ENCODE measurements around the gene EVA1C.
"Not testable (repeated sequence)": the region's sequence is repeated elsewhere in the genome, so short reads cannot be mapped to it uniquely, and the experiment has no call there.

Gene EVA1C

DNA sequence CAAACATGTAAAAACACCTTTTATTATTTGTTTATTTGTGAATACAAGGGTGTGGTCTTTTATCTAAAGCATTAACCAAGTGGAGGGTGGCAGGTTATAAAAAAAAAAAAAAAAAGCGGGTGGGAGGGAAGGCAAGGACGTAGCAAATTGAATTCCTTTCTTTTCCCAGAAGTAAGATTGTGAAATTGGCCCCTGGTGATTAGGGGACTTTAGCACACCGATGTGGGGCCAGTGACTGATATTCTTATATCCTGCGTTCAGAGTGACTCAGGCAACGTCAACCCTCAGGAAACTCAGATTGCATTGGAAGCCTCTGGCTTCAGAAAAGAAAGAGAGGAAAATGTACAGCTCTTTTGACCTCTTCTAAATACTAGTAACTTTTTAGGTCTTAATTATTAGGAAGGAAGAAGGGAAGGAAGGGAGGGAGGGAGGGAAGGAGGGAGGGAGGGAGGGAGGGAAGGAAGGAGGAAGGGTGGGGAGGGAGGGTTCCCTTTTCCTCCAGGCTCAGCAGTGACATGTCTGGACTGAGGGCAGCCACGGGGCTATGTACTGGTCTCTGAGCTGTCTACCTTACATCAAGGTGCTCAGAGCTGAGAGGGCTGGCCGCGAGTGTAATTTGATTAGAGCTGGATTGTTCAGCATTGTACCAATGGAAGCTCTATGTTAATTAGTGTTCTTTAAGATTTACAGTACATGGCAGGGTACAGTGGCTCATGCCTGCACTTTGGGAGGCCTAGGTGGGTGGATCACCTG lies 30.2 kb downstream of the EVA1C start:
- Histone ChIP-seq H3K36me3 (ENCODE audit: control insufficient read depth, insufficient read depth, low read length) (no peaks in the 10 kb centered on the region), H3K27me3 (ENCODE audit: control insufficient read depth, insufficient read depth, low read length, poor library complexity, severe bottlenecking) (no peaks in the 10 kb centered on the region), H3K4me1 (ENCODE audit: control insufficient read depth, insufficient read depth, low read length) (no peaks in the 10 kb centered on the region), H3K9me3 (ENCODE audit: control insufficient read depth, low read length) (no peaks in the 10 kb centered on the region), H3K4me3 (ENCODE audit: insufficient read depth, low read depth, low read length) (no peak overlapping the region), H3K27ac (ENCODE audit: insufficient read depth, low read depth, low read length, poor library complexity, severe bottlenecking) (no peak overlapping the region)
- WGBS, 2 experiments = 92 to 93% methylated on average over 8 of the region's 8 CpGs

- H3K27me3 ChIP-seq (ENCODE audit: control insufficient read depth, insufficient read depth, low read length, poor library complexity, severe bottlenecking) = no peaks in the 10 kb centered on the region
- H3K27ac ChIP-seq (ENCODE audit: insufficient read depth, low read depth, low read length, poor library complexity, severe bottlenecking) = no peak overlapping the region
- H3K4me1 ChIP-seq (ENCODE audit: control insufficient read depth, insufficient read depth, low read length) = no peaks in the 10 kb centered on the region
- H3K9me3 ChIP-seq (ENCODE audit: control insufficient read depth, low read length) = no peaks in the 10 kb centered on the region
- H3K36me3 ChIP-seq (ENCODE audit: control insufficient read depth, insufficient read depth, low read length) = no peaks in the 10 kb centered on the region
- no peak overlapping the region for H3K4me3 ChIP-seq (ENCODE audit: insufficient read depth, low read depth, low read length)
- 96 to 97% methylated on average over 6 of the region's 6 CpGs for WGBS, 2 experiments
Measured at GRCh38 chr21:32445101-32445500, 32.6 kb downstream of the EVA1C start.

DNA sequence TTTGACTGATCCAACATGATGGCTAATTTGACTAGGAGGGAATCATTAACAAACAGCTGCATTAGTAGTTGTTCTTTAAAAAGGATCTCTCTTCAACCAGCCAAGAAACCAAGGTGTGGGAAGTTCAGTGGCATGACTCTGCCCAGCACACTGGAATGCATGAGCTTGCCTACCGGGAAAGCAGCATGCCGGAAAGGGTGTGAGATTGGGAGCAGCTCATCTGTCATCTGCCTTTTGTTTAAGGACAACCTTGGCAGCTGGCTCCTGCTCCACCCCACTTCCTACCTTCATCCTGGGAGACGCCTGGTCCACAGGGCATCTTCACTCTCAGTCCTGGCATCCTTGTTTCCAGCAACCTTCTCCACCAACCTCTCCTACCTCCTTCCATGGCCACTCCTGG lies 33.9 kb downstream of the EVA1C start:
- H3K27ac ChIP-seq (ENCODE audit: insufficient read depth, low read depth, low read length, poor library complexity, severe bottlenecking); H3K27me3 ChIP-seq (ENCODE audit: control insufficient read depth, insufficient read depth, low read length, poor library complexity, severe bottlenecking); H3K9me3 ChIP-seq (ENCODE audit: control insufficient read depth, low read length); H3K4me3 ChIP-seq (ENCODE audit: insufficient read depth, low read depth, low read length); H3K4me1 ChIP-seq (ENCODE audit: control insufficient read depth, insufficient read depth, low read length); H3K36me3 ChIP-seq (ENCODE audit: control insufficient read depth, insufficient read depth, low read length): not testable (repeated sequence)
- 87 to 92% methylated on average over 3 of the region's 3 CpGs for WGBS, 2 experiments

- Histone ChIP-seq H3K9me3 (ENCODE audit: control insufficient read depth, low read length) (no peaks in the 10 kb centered on the region), H3K4me1 (ENCODE audit: control insufficient read depth, insufficient read depth, low read length) (no peaks in the 10 kb centered on the region), H3K27me3 (ENCODE audit: control insufficient read depth, insufficient read depth, low read length, poor library complexity, severe bottlenecking) (no peaks in the 10 kb centered on the region), H3K36me3 (ENCODE audit: control insufficient read depth, insufficient read depth, low read length) (no peaks in the 10 kb centered on the region), H3K4me3 (ENCODE audit: insufficient read depth, low read depth, low read length) (no peak overlapping the region), H3K27ac (ENCODE audit: insufficient read depth, low read depth, low read length, poor library complexity, severe bottlenecking) (no peak overlapping the region)
- 87 to 100% methylated on average over 5 of the region's 5 CpGs for WGBS, 2 experiments
Measured at GRCh38 chr21:32447224-32447623, 34.7 kb downstream of the EVA1C start.

DNA sequence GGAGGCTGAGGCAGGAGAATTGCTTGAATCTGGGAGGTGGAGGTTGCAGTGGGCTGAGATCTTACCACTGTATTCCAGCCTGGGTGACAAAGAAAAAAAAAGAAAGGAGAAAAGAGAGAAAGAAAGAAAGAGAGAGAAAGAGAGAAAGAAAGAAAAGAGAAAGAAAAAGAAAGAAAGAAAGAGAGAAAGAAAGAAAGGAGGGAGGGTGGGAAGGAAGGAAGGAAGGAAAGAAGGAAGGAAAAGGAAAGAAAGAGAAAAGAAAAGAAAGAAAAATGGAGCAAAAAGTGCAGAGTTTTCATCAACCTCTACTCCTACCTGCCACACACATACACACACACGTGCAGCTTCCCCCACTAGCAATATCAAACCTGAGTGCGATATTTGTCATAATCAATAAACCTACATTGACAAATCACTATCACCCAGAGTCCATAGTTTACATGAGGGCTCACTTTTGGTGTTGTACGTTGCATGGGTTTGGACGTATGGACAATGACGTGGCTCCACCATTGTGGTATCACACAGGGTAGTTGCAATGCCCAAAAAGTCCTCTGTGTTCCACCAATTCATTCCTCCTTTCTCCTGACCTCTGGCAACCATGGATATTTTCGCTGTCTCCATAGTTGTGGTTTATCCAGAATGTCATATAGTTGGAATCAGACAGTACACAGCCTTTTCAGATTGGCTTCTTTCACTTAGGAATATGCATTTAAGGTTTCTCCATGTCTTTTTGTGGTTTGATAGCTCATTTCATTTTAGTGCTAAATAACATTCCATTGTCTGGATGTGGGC lies 36.5 kb downstream of the EVA1C start:
- no peak overlapping the region for H3K4me3 ChIP-seq (ENCODE audit: insufficient read depth, low read depth, low read length)
- no peaks in the 10 kb centered on the region for H3K36me3 ChIP-seq (ENCODE audit: control insufficient read depth, insufficient read depth, low read length)
- no peaks in the 10 kb centered on the region for H3K9me3 ChIP-seq (ENCODE audit: control insufficient read depth, low read length)
- H3K27ac ChIP-seq (ENCODE audit: insufficient read depth, low read depth, low read length, poor library complexity, severe bottlenecking) = no peak overlapping the region
- WGBS, 2 experiments = 95 to 96% methylated on average over 6 of the region's 6 CpGs
- H3K27me3 ChIP-seq (ENCODE audit: control insufficient read depth, insufficient read depth, low read length, poor library complexity, severe bottlenecking) = no peaks in the 10 kb centered on the region
- H3K4me1 ChIP-seq (ENCODE audit: control insufficient read depth, insufficient read depth, low read length) = no peaks in the 10 kb centered on the region

- WGBS, 2 experiments = 87 to 89% methylated on average over 12 to 14 of the region's 14 CpGs
- not testable (repeated sequence) for H3K27me3 ChIP-seq (ENCODE audit: control insufficient read depth, insufficient read depth, low read length, poor library complexity, severe bottlenecking); H3K27ac ChIP-seq (ENCODE audit: insufficient read depth, low read depth, low read length, poor library complexity, severe bottlenecking)
Measured at GRCh38 chr21:32450881-32451701, 38.6 kb downstream of the EVA1C start.

GRCh38 chr21:32452191-32452590 lies 39.7 kb downstream of the EVA1C start:
- H3K4me1 ChIP-seq (ENCODE audit: control insufficient read depth, insufficient read depth, low read length); H3K36me3 ChIP-seq (ENCODE audit: control insufficient read depth, insufficient read depth, low read length); H3K27me3 ChIP-seq (ENCODE audit: control insufficient read depth, insufficient read depth, low read length, poor library complexity, severe bottlenecking); H3K4me3 ChIP-seq (ENCODE audit: insufficient read depth, low read depth, low read length); H3K9me3 ChIP-seq (ENCODE audit: control insufficient read depth, low read length); H3K27ac ChIP-seq (ENCODE audit: insufficient read depth, low read depth, low read length, poor library complexity, severe bottlenecking): not testable (repeated sequence)
- WGBS, 2 experiments = 78% methylated on average over 8 of the region's 8 CpGs

More at GRCh38 chr21:32450881-32451701, 38.6 kb downstream of the EVA1C start:
- H3K36me3 ChIP-seq (ENCODE audit: control insufficient read depth, insufficient read depth, low read length); H3K4me1 ChIP-seq (ENCODE audit: control insufficient read depth, insufficient read depth, low read length); H3K4me3 ChIP-seq (ENCODE audit: insufficient read depth, low read depth, low read length); H3K9me3 ChIP-seq (ENCODE audit: control insufficient read depth, low read length): not testable (repeated sequence)

GRCh38 chr21:32452641-32453040 lies 40.1 kb downstream of the EVA1C start:
- Histone ChIP-seq H3K9me3 (ENCODE audit: control insufficient read depth, low read length) (no peaks in the 10 kb centered on the region), H3K27me3 (ENCODE audit: control insufficient read depth, insufficient read depth, low read length, poor library complexity, severe bottlenecking) (no peaks in the 10 kb centered on the region), H3K36me3 (ENCODE audit: control insufficient read depth, insufficient read depth, low read length) (no peaks in the 10 kb centered on the region), H3K4me1 (ENCODE audit: control insufficient read depth, insufficient read depth, low read length) (peaks cover 2% of the 10 kb centered on the region), H3K4me3 (ENCODE audit: insufficient read depth, low read depth, low read length) (no peak overlapping the region), H3K27ac (ENCODE audit: insufficient read depth, low read depth, low read length, poor library complexity, severe bottlenecking) (no peak overlapping the region)
- WGBS, 2 experiments = 94 to 97% methylated on average over 11 of the region's 11 CpGs

GRCh38 chr21:32455548-32455947 lies 43.0 kb downstream of the EVA1C start:
- no peaks in the 10 kb centered on the region for H3K36me3 ChIP-seq (ENCODE audit: control insufficient read depth, insufficient read depth, low read length)
- no peak overlapping the region for H3K4me3 ChIP-seq (ENCODE audit: insufficient read depth, low read depth, low read length)
- H3K9me3 ChIP-seq (ENCODE audit: control insufficient read depth, low read length) = no peaks in the 10 kb centered on the region
- no peaks in the 10 kb centered on the region for H3K27me3 ChIP-seq (ENCODE audit: control insufficient read depth, insufficient read depth, low read length, poor library complexity, severe bottlenecking)
- WGBS, 2 experiments = 95 to 96% methylated on average over 5 of the region's 5 CpGs
- H3K4me1 ChIP-seq (ENCODE audit: control insufficient read depth, insufficient read depth, low read length) = peaks cover 6% of the 10 kb centered on the region
- H3K27ac ChIP-seq (ENCODE audit: insufficient read depth, low read depth, low read length, poor library complexity, severe bottlenecking) = no peak overlapping the region

- Histone ChIP-seq H3K9me3 (ENCODE audit: control insufficient read depth, low read length) (no peaks in the 10 kb centered on the region), H3K27ac (ENCODE audit: insufficient read depth, low read depth, low read length, poor library complexity, severe bottlenecking) (no peak overlapping the region), H3K27me3 (ENCODE audit: control insufficient read depth, insufficient read depth, low read length, poor library complexity, severe bottlenecking) (no peaks in the 10 kb centered on the region), H3K4me1 (ENCODE audit: control insufficient read depth, insufficient read depth, low read length) (peaks cover 6% of the 10 kb centered on the region), H3K36me3 (ENCODE audit: control insufficient read depth, insufficient read depth, low read length) (no peaks in the 10 kb centered on the region), H3K4me3 (ENCODE audit: insufficient read depth, low read depth, low read length) (no peak overlapping the region)
- 88 to 92% methylated on average over 6 of the region's 6 CpGs for WGBS, 2 experiments
Measured at GRCh38 chr21:32456497-32456918, 44.0 kb downstream of the EVA1C start.

Measured in ectodermal cell (in vitro differentiated cells).